Measurements from ENCODE around the gene COMMD10.

GRCh38 chr5:116313366-116313765 lies 228.5 kb downstream of the COMMD10 start:
- TF ChIP-seq EZH2 (IDR thresholded peaks at IDR 0.05; ENCODE audit: insufficient read depth, poor library complexity, severe bottlenecking) (no peak), EZH2phosphoT487 (IDR thresholded peaks at IDR 0.05; ENCODE audit: insufficient read depth, low read depth) (no peak)

Data from GM23248 (cell line).